GM11168 (cell line): Measurements from ENCODE around the gene CA9.
"Not testable (repeated sequence)": the region's sequence is repeated elsewhere in the genome, so short reads cannot be mapped to it uniquely, and the experiment has no call there.

ENCODE experiments used
- in situ Hi-C: fragments of 300-500 bp; cut with MboI; formaldehyde crosslinking; loops from one replicate; pipeline ENCODE4 v1.12.0; 2022; ENCODE audit warnings: low sequenced_read_pairs; ENCODE audit not compliant: unreplicated experiment

CA9 gene

DNA sequence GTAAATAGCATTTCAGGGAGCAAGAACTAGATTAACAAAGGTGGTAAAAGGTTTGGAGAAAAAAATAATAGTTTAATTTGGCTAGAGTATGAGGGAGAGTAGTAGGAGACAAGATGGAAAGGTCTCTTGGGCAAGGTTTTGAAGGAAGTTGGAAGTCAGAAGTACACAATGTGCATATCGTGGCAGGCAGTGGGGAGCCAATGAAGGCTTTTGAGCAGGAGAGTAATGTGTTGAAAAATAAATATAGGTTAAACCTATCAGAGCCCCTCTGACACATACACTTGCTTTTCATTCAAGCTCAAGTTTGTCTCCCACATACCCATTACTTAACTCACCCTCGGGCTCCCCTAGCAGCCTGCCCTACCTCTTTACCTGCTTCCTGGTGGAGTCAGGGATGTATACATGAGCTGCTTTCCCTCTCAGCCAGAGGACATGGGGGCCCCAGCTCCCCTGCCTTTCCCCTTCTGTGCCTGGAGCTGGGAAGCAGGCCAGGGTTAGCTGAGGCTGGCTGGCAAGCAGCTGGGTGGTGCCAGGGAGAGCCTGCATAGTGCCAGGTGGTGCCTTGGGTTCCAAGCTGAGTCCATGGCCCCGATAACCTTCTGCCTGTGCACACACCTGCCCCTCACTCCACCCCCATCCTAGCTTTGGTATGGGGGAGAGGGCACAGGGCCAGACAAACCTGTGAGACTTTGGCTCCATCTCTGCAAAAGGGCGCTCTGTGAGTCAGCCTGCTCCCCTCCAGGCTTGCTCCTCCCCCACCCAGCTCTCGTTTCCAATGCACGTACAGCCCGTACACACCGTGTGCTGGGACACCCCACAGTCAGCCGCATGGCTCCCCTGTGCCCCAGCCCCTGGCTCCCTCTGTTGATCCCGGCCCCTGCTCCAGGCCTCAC lies at the start of gene CA9:
CA9 (plus strand) TSS at position 797 of the 893 bp plus-strand sequence; CDS start at position 829, 32 bp downstream.
- in situ Hi-C loops = no loop called here

DNA sequence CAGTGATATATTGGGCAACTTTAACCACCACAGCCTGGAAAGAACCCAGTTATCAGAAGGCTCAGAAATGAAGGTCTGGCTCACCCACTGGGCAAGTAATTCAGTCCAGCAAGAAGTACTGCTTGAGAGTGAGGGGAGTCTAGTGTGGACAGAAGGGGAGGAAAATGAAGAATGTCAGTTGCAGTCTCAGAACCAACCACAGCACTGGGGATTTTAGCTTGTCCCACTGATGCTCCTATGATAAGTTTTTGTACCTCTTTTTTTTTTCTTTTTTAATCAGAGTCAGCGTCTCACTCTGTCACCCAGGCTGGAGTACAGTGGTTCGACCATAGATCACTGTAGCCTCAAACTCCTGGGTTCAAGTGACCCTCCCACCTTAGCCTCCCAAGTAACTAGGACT lies 46.2 kb upstream of the CA9 start:
- in situ Hi-C loops = no loop called here

DNA sequence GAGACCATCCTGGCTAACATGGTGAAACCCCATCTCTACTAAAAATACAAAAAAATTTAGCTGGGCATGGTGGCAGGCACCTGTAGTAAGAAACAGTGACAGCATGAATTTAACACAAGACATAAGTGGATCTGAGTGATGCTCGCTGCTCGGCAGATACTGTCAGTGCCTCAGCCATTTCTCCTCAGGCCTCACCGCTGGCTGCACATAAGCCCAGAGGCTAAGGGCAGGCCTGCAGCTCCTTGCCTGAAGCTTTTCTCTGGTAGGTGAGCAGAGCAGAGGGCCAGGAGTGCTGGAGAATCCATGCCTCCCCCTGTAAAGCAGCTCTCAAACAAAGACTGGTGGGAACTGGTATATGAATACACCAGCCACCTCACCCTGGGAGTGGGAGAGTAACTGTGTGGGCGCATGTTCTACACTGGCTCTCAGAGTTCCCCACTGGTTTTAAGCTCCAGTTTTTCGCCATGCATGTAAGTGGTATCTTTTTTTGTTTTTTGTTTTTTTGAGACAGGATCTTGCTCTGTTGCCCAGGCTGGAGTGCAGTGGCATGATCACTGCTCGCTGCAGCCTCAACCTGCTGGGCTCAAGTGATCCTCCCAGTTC lies 45.2 kb upstream of the CA9 start:
- in situ Hi-C loops = no loop called here

DNA sequence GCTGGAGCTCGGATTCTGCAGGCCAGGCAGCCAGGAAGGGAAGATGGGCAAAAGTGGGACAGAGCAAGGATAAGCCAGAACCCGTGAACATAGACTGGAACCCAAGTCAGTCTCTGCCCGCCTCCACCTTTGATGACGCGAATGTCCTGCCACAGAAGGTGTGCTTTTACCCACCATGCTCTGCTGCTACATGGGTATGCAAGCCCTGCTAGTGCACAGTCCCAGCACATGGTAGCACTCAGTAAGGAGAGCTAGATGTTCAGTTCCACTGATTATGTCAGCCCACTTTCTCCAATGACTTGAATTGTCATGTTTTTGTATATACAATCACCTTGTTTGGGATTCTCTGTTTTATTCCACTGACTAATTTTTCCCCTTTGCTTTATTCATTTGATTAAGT lies 44.1 kb upstream of the CA9 start:
- in situ Hi-C loops = no loop called here

DNA sequence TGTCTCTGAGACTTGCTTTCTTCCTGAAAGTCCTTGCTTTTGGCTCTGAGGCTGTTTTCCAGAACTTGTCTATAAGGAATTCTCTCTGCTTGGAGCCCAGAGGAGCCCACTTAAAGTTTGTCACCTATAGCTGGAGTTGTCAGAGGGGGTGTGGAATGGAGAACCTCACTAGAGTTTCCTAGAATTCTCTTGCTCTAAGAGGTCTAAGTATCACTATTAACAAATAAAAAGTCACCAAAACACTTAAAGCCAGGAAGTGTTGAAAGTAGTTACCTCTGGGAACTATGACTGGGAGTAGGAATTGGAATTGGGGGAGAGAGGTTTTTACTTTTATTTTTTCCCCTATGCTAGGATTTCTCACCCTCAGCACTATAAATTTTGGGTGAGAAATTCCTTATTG lies 38.0 kb upstream of the CA9 start:
- in situ Hi-C loops = no loop called here

DNA sequence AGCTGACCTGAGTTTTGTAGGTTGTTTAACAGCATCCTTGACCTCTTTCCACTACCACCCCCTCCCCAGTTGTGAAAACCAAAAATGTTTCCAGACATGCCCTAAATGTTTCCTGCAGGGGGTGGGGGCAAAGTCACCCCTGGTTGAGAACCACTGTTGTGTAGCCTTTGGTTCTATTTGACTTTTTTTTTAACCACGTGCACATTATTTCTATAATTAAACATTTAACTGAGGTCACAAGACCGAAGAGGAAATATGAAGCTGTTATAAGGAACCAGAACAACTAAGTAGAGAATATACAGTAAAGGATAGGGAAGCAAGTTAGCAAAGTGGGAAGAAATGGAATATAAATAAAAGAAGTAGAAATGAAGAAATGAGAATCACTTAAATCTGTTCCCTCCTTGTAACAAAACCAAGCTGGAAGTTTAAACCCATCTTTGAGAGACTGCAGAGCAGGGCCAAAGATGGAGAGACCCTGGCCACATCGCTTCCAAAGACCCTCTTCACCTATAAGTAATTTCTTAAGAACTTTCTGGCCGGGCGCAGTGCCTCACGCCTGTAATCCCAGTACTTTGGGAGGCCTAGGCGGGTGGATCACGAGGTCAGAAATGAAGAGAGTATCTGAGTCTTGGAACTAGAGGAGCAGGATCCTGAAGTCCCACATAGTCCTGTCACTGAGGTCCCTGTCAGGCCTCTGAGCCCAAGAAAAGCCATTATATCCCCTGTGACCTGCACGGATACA lies 37.4 kb upstream of the CA9 start:
- in situ Hi-C loops = no loop called here

DNA sequence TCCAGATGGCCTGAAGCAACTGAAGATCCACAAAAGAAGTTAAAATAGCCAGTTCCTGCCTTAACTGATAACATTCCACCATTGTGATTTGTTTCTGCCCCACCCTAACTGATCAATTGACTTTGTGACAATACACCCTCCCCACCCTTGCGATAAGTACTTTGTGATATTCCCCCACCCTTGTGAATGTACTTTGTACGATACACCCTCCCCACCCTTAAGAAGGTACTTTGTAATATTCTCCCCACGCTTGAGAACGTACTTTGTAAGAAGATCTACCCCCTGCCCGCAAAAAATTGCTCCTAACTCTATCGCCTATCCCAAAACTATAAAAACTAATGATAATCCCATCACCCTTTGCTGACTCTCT lies 36.9 kb upstream of the CA9 start:
- in situ Hi-C loops = not testable (repeated sequence)

DNA sequence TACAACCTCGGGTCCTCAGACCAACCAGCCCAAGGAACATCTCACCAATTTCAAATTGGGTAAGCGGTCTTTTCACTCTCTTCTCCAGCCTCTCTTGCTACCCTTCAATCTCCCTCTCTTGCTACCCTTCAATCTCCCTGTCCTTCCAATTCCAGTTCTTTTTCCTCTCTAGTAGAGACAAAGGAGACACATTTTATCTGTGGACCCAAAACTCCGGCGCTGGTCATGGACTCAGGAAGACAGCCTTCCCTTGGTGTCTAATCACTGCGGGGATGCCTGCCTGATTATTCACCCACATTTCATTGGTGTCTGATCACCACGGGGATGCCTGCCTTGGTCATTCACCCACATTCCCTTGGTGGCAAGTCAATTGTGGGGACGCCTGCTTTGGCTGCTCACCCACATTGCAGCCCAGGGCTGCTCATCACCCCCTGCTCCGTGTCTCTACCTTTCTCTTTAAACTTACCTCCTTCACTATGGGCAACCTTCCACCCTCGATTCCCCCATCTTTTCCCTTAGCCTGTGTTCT lies 36.2 kb upstream of the CA9 start:
- in situ Hi-C loops = not testable (repeated sequence)

DNA sequence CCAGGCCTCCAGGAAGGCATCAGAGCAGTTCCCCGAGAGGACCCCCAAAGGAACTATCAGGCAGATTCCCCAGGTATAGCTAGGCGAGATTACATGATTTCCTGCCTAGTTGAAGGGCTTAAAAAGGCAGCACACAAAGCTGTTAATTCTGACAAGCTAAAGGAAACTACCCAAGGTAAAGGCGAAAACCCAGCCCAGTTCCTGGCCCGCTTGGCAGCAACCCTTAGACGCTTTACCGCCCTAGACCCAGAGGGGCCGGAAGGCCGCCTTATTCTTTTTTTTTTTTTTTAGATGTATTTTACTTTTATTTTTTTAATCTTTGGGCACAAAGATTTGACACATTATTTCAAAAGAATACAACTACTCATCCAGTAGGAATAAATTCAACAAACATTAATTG lies 35.0 kb upstream of the CA9 start:
- in situ Hi-C loops = not testable (repeated sequence)

DNA sequence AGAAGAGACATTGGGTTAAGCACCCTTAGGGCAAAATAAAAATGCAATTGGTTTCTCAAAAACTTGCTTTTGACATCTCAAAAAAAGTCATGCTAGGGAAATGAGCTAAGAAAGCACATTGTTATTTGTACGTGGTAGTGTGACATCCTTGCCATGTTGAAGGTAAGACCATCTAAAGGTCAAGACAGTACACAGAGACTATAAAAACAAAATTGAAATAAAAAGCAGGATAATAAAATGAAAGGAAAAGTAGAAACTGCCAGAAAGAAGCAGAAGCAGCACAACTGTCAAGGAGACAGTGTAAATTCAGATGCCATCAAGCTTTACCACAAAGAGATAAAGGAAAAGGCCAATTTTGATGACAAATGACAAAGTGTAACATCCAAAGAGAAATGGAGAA lies 34.5 kb upstream of the CA9 start:
- in situ Hi-C loops = not testable (repeated sequence)

DNA sequence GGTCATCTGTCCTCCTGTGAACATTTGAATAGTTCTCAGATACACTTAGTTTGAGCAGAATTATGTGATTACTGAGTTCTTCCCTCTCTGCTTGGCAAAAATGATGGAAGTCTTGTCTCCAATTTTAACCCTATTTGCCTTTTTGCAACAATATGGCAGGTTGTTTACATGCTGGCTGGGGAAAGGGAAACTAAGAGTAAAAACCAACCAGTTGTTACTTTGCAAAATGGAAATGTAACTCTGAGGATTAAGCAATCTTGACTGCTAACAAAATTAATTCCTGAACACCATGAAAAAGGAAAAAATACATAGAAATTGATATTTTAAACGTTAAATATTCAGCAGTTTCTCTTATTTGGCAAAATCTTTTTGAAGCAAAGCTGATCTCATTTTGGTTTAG lies 34.1 kb upstream of the CA9 start:
- in situ Hi-C loops = no loop called here

DNA sequence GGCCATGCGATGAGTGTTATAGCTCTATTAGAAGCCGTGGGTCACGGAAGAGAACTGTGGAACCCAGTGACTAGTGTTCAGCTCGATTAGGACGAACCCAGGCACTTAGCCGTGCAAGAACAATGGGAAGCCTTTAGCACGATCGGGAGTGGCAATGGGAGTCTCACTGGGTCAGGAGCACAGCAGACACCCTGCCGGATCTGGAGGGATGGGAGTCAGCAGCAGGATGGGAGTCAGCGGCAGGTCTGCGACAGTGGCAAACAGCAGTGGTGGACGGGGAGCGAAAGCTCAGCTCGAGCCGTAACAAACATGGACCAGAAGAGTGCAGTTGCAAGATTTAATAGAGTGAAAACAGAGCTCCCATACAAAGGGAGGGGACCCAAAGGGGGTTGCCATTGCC lies 33.3 kb upstream of the CA9 start:
- in situ Hi-C loops = not testable (repeated sequence)

DNA sequence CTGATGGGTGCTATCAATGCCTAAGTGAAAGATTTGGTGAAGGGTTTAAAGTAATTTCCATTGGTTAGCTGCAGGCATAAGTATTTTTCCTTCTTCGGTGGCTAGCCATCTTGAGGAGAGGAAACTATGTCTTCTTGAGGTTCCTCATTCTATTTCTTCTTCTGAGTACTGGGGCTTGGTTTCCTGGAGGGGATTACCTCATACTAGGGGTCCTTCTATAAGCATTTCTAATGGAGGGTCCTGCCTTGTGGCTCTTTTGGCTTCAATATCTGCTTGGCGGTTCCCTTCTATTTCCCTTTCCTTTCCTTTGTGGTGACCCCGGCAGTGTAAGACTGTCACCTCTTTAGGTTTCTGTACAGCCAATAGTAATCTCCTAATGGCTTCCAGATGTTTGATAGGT lies 32.2 kb upstream of the CA9 start:
- in situ Hi-C loops = not testable (repeated sequence)

DNA sequence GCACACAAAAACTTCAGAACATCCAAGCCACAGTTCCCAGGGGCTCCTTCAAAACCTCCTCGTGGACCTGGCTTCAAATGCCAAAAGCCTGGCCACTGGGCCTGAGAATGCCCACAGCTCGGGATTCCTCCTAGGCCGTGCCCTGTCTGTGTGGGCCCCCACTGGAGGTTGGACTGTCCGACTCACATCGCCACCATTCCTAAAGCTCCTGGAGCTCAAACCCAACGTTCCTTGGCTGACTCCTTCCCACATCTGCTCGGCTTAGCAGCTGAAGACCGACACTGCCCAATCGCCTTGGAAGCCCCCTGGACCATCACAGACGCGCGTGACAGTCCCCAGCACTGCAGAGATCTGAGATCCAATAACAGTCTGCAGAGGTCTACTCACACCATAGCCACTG lies 30.7 kb upstream of the CA9 start:
- in situ Hi-C loops = no loop called here

DNA sequence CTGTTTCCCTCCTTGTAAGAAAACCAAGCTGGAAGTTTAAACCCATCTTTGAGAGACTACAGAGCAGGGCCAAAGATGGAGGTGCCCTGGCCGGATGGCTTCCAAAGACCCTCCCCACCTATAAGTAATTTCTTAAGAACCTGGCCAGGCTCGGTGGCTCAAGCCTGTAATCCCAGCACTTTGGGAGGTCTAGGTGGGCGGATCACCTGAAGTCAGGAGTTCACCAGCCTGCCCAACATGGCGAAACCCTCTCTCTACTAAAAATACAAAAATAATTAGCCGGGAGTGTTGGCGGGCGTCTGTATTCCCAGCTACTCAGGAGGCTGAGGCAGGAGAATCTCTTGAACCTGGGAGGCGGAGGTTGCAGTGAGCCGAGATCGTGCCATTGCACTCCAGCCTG lies 28.0 kb upstream of the CA9 start:
- in situ Hi-C loops = not testable (repeated sequence)

DNA sequence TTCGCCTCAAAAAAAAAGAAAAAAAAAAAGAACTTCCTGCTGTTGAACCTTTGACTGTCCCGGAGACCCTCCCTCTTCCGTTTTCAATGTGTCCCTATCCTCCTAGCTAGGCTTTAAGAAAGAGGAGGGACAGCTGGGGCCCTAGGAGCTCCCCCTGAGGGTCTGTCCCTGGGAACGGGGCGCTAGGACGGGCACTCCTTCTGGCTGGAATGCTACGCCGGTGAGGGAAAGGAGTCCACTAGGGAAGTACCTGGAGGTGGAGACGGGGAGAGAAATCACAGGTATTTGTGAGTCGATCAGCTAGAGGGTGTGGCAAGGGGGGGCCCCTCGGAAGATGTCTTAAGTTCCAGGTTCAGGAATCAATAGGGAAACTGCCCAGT lies 27.6 kb upstream of the CA9 start:
- in situ Hi-C loops = no loop called here

DNA sequence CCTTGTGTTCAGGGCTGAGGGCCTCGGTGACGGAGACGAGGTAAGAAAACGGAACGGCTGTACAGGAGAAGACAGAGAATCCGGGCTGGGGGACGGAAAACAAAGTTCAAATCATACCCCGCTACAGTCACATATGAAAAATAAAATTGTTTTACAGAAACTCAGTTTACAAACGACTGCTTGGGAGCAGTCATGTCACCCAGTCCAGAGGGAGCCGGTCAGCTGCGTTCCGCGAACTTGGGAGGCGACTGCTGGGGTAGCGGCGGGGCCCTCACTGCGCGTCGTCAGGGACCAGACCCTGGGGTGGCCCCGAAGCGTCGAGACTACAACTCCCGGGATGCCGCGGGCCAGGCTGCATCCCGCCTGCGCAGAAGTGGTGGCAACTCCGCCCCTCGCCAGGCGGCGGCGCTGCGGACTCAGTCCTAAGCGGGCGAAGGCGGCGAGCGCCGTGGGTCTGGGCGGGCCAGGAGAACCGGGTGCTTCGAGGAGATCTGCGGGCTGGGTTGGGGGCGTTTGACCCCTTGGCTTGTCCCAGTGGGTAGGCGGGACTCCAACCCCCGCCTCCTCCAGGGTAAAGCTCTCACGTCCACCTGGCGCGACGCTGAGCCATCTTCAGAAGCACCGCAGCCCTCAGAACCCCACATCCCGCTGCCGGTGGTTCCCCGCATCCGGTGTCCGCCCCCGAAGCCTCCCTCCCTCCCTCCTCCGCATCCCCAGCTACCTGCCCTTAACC lies 27.0 kb upstream of the CA9 start:
- in situ Hi-C loops = no loop called here

DNA sequence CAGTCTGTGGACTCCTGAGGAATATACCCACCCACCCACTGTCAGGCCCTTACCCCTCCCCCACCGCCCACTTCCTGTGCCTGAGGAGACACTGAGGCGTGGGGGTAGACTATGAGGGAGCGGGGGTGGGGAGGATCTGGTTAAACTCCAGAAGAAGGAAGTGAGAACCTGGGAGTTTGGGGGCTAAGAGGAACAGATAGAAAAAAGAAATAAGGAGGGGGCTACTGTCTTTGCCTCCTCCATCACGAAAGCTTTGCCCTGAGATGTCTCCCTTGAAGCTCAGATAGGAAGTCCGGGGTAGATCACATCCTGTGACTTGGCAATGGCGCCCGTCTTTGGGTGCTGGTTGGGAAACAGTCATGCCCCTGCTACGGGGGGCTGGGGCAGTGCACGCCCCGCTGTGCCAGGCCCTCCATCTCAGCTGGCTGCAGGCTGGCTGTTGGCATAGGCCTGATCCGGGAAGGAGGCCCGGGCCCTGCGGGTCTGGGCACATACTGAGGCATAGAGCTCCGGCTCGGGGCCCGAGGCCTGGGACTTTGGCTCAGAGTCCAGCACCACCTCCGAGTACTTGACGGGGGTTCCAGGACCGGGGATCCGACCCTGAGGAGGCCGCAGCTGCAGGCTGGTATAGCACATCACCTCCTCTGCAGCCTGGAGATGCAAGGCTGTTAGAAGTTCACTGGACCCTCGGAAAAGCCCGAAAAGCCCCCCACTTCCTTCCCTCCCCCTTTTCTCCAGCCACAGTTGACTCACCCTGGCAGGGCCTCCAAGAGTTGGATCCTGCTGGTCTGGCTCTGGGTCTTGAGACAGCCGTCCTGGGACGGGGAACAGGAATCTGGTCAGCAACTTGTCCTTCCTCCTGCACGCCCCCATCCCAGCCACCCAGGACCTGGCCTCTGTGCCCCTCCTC lies 24.0 kb upstream of the CA9 start:
- in situ Hi-C loops = no loop called here
